NCI-H524 (cell line): ENCODE data around the gene ELAVL3.
"Not testable (repeated sequence)": the region's sequence is repeated elsewhere in the genome, so short reads cannot be mapped to it uniquely, and the experiment has no call there.

Experiments
- DNase-seq, 2 experiments: peaks; one replicate each; lab custom pipeline; 2025; lab: John Stamatoyannopoulos, UW

ELAVL3 gene

GRCh38 chr19:11435833-11436313, 45.0 kb downstream of the ELAVL3 start:
- DNase-seq = peak in 1 of 2 experiments; percentile 49

DNA sequence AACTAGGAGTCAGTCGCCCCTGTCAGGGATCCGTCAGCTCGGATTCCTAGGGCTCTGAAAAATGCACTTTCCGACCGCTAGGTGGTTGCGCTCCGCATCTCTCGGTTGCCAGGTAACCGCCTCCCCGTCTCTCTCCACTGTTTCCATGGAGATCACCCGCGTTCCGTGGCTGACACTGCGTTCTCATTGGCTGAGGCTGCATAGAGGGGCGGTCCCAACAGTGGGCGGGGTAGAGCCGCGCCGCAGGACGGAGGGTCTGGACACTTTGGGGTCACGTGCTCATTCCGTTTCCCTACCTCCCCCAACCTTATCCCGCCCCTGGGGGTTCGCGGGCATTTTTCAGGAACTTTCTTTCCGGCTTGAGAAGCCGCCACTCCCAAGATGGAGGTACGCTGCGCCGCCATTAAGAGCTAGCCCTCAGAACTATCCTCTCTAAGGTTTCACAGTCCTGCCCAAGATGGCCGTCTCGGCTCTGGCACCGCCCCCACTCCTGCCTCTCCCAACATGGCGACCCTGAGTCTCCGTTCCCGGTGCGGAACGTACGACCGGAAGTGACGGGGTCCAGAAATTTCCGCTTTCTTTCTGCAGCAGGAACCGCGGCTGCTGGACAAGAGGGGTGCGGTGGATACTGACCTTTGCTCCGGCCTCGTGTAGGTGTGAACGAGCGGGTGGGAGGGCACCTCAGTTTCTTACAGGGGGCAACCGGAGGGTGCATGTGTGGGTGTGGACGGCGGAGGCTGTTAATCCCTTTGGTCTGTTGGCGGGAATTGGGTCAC, 45.6 kb downstream of the ELAVL3 start, which contains the start of the genes ODAD3 and PRKCSH:
ODAD3 (minus strand) TSS at position 65 of the 776 bp plus-strand sequence. CDS start 105 bp downstream, outside the sequence.
PRKCSH (plus strand) TSS at position 579 of the 776 bp plus-strand sequence. CDS start 483 bp downstream, outside the sequence.
- peak; percentile 100 for DNase-seq

GRCh38 chr19:11434703-11435056, 46.2 kb downstream of the ELAVL3 start:
- no peak for DNase-seq

- DNase-seq = not testable (repeated sequence)
These were observed 47.3 kb downstream of the ELAVL3 start for GRCh38 chr19:11433526-11433925.

DNA sequence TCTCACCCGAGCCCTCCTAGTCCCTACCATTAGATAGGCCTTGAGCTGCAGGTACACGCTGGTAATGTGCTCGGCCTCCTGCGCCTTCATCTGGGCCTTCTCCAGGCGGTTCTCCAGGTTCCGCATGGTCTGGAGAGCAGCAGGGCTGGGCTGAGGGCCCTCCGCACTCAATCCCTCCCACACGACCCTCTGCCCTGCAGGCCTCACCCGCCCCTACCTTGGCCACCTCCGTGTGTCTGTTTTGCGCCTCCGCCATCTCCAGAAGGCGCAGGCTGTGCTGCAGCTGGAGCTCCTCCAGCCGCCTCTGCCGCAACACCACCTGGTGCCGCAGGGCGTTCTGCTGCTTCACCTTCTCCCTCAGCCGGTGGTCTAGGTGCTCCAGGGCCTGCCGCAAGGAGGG, 54.2 kb downstream of the ELAVL3 start:
- no peak for DNase-seq

DNA sequence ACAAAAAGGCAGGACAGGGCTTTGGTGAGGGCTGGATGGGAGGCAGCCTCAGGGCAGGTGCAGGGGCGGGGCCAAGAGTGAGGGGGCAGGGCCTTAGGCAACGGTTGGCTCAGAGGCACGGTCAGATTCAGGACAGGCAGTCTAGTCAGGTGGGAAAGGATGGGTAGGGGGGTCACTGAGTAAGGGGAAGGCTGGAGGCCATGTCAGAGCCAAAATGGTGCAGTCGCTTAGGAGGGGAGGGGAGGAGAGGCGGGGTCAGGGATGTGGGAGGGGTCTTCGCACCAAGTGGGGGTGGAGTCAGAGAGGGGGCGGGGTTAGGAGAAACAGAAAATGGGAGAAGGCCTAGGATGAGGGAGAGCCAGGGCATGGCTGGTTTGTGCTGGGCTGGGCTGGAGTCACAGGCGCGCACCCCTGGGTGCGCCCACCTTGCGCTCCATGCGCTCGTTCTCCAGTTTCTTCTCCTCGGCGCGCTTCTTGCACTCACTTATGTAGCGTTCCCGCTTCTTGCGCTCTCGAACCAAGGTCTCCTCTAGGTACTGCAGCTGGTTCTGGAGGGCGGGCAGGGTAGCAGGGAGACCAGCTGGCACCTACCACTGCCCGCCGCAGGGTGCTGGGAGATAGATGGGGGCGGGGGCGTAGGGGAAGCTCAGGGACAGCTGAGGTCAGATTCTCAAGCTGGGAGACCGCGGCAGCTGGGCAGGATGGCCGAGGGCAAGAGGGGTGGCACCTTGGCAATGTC, 55.0 kb downstream of the ELAVL3 start:
- DNase-seq = no peak

GRCh38 chr19:11423791-11424181, 57.1 kb downstream of the ELAVL3 start:
- DNase-seq = peak; percentile 14 to 35

GRCh38 chr19:11423164-11423790, 57.6 kb downstream of the ELAVL3 start:
- DNase-seq = no peak

DNA sequence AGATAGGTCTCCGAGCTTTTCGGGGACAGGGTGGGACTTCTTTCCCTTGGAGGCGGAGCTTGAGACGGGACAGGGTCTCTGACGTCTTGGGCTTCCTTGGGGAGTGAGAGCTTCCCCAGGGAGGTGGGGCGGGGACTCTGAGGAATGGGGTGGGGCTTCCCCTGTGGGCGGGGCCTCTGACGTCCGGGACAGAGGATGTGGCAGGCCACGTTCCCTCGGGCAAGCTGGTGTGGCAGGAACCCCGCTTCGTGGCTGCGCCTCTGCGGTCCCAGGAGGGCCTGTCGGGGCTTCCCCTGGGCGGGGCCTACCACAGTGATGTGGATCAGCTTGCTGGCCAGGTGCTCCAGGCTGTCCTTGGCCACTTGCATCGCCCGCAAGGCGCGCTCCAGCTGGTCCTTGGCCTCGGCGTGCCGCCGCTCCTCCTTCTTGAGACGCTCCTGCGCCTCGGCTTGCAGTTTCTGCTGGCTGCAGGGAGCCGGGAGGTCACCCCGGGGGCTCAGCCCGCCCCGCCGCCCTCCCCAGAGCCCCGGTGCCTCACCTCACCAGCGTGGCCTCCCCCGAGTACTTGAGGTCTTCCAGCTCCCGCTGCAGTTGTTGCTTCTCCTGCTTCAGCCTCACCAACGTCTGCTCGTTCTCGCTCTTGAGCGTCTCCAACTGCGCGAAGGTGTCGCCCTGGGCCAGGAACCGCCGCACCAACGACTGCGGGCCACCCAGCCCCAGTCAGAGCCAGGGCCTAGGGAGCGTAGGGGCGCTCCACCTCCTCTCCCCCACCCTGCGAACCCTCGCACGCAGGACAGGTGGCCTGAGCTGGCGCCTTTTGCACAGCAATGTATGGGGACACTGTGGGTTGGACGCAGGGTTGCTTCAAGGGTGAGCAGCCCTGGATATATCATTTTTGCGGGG, 58.4 kb downstream of the ELAVL3 start:
- DNase-seq = peak; percentile 13 to 67

GRCh38 chr19:11421371-11422098, 59.3 kb downstream of the ELAVL3 start:
- DNase-seq = no peak

GRCh38 chr19:11420429-11421370, 60.1 kb downstream of the ELAVL3 start:
- no peak for DNase-seq

DNA sequence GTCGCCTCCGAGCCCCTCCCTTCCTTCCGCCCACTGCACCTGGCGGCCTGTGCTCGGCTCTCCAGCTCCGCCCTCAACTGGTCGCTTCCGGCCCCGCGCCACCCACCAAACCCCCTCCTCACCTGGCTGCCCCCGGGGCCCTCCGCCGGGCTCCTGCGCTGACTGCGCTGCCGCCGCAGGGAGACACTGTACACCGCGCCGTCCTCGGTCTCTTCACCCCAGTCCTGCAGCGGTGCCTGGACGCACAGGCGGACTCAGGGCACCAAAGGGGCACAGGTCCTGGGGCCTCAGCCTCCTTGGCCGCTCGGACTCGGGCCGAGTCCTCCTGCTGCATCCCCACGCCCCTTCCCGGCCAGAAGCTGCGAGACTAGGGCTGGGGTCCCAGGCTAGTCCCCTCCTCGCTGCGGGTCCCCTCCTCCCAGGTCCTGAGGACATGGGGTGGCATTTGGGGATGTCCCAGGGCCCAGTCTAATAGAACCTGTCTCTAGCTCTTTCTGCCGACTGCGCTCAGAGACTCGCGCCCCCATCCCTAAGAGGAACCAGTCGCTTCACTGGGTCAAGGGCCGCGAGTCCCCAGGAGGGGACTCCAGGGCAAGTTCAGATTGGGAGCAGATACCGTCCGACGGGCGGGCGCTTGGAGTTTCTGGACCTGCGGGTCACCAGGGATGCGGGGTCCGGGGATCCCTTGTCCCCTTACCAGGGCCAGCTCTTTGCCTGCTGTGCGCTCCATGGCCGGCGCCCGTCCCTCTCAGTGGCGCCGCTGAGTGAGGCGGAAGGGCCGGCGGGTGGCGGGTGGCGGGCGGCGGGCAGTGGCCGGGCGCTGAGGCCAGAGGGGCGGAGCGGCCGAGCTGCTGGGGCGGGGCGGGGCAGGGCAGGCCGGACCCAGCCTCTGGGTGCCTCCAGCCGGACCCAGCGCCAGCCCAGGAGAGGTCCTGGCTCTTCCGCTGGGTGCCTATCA, 62.0 kb downstream of the ELAVL3 start, which contains the start of gene RGL3:
RGL3 (minus strand) TSS at position 766 of the 958 bp plus-strand sequence; CDS start at position 730, 36 bp downstream.
- DNase-seq = no peak

DNA sequence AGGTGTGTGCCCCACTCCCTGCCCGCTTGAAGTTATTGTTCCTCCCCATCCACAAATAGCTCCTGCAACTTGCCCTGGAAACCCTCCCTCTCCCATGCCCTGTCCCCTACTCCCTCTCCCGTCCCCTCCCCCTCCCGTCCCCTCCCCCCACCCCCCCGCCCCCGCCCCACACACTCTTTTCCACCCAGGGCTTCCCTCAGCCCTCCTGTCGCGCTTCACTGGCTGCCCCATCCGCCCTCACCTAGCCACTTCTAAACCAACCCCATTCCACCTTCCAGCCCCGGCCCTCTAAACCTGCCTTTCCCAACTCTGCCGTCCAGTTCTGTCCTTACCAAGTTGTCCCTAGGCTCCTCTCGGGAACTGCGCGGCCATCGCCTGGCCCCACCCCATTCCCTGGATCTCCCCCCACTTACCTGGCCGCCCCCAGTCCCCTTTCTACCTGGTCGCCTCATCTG, 62.7 kb downstream of the ELAVL3 start:
- no peak for DNase-seq

DNA sequence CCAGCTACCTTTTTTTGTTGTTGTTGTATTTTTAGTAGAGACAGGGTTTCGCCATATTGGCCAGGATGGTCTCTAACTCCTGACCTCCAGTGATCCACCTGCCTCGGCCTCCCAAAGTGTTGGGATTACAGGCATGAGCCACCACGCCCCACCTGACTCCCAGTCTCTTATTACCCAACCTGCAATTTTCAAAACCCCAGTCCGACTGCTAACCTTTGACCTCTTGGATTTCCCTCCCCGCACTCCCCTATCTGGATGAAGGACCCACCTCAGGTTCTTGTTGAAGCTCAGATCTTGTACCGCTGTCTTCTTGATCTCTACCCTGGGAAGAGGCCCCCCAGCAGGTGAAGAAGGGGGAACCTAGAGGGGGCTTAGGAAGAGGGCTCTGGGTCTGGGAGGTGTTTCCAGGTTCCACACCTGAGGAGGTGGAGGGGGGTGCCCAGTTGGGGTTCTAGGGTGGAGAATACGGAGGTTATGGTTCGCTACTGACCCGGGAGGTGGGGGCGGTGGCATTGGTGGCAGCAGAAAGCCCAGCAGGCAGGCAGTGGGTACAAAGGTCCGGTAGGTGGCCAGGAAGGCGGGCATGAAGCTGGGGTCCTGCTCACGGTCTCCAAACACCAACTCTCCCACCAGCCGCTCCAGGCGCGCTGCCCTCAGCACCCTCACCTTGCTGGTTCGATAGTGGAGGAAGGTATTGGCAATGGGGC, 64.3 kb downstream of the ELAVL3 start:
- DNase-seq = no peak

DNA sequence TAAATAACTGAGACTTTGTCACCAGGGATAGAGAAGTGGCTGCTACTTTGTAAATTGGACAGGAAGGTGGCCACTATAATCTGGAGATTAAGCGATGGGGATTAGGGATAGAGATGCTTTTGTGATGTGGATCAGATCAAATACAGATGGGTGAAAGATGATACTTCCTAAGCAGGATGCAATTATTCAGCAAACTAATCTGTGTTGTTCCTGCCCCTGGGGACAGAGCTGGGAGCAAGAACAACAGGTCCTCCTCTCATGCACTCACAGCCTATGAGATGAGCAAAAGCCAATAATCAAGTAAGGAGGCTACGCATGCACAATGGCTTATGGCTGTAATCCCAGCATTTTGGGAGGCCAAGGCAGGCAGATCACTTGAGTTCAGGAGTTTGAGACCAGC, 66.3 kb downstream of the ELAVL3 start:
- peak; percentile 94 to 99 for DNase-seq

- DNase-seq = no peak
These were observed 70.2 kb downstream of the ELAVL3 start for GRCh38 chr19:11410682-11411081.

GRCh38 chr19:11408591-11408990, 72.3 kb downstream of the ELAVL3 start:
- DNase-seq = no peak
